ENCODE measurements around the gene RGS7BP.

Gene RGS7BP

GRCh38 chr5:64637144-64637543 is 131.3 kb downstream of the RGS7BP start:
- no peak for DNase-seq

GRCh38 chr5:64637837-64638443 is 132.1 kb downstream of the RGS7BP start:
- DNase-seq: no peak

DNA sequence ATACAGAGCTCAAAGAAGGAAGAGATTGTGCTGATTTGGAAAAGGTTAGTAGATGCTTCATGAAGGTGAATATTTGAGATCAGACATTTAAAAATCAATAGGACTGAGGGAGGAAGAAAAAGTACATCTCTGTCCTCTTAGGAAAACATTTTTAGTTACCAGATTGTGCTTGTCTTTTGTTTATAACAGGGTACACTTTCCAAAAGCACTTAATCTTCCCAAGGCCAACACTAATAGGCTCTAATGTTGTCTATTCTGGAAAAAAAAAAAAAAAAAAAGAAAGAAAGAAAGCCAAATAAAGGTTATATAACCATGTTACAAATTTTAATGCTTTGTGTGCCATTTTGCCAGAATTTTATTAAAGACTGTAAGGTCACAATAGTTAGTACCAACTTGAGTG is 139.0 kb downstream of the RGS7BP start:
- no peak for DNase-seq

DNA sequence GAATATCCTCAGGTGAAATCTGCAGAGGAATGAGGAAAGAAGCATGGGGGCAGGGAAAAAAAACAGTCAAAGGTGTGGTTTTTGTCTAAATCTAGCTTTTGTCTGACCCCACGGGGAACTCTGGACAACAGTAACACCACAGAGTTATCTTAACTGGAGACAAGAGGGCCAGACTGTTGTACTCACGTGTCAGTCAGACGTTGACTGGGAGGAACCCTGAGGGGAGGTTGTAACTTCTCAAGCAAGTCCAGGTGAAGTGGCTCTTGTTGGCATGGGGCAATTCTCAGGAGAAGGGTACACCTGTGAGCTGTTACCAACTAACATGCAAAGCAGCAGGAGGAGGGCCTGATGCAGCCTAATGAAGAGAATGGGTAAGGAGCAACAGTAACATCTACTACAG is 140.4 kb downstream of the RGS7BP start:
- no peak for DNase-seq

DNA sequence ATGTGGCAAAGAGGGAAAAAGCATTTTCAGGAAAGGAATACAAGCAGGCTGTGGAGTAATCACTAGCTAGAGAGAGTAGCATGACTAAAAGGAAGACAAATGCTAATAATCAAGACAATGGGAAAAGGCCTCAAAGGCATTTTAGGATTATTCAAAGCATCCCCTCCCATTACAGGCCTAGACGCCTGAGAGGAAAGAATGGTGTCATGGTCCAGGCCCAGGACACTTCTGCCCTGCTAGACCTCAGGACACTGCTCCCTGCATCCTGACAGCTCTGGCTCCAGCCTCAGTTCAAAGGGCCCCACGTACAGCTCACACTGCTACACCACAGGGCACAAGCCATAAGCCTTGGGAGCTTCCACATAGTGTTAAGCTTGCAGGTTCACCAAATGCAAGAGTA is 143.7 kb downstream of the RGS7BP start:
- DNase-seq: no peak

- DNase-seq: no peak
Measured at GRCh38 chr5:64653766-64654560, 148.1 kb downstream of the RGS7BP start.

DNA sequence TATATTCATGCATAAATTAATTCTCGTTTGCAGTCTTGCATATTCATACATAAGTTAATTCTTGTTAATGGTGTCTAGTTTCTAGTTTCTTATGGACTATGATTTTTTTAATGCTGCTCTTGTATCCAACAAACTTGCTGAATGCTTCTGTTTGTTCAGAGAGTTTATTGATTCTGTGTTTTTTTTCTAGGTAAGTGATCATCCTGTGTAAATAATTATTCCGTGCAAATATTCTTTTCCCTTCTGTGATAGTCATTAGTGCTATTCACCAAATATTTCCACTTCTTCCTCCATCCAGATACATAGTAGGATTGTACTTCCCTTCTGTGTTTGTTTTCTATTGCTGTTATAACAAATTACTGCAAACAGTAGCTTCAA is 148.7 kb downstream of the RGS7BP start:
- no peak for DNase-seq

GRCh38 chr5:64655596-64655995 is 149.8 kb downstream of the RGS7BP start:
- DNase-seq: no peak

GRCh38 chr5:64659289-64659688 is 153.5 kb downstream of the RGS7BP start:
- DNase-seq: no peak

Measured in NCI-H345 (cell line).